ENCODE data around the gene POM121L12. TPM values are rescaled to one million over a fixed set of nuclear protein-coding genes. Genes with fewer than 3 reads are reported as not detected.

Gene POM121L12
- total RNA-seq, 4 donors from 2014 or later, result not detected

- no peaks in the 10 kb centered on the region for H3K4me1 ChIP-seq
- no peak overlapping the region for H3K4me3 ChIP-seq
- 69 to 84% methylated on average over 2 of the region's 2 CpGs for WGBS, 2 donors (ENCODE audit: low coverage in 1 of 2)
- no peak overlapping the region for H3K27ac ChIP-seq
- peaks cover 0 to 6% (median 0%) of the 10 kb centered on the region in 3 donors for H3K9me3 ChIP-seq
- no peaks in the 10 kb centered on the region for H3K27me3 ChIP-seq
- ATAC-seq, result no peak
- H3K36me3 ChIP-seq, result no peaks in the 10 kb centered on the region
- no peak for TF ChIP-seq POLR2AphosphoS5 (IDR thresholded peaks at IDR 0.05)
- TF ChIP-seq POLR2A (IDR thresholded peaks at IDR 0.05), result no peak
- TF ChIP-seq CTCF (IDR thresholded peaks at IDR 0.05), result no peak
- TF ChIP-seq EP300 (IDR thresholded peaks at IDR 0.05), result no peak
Observed at GRCh38 chr7:53068673-53069072, 33.2 kb downstream of the POM121L12 start.

- H3K9me3 ChIP-seq, result peaks cover 0 to 2% (median 0%) of the 10 kb centered on the region in 3 donors
- ATAC-seq, result no peak
- H3K27me3 ChIP-seq, result no peaks in the 10 kb centered on the region
- TF ChIP-seq POLR2A (IDR thresholded peaks at IDR 0.05), result no peak
- H3K4me1 ChIP-seq, result no peaks in the 10 kb centered on the region
- no peaks in the 10 kb centered on the region for H3K36me3 ChIP-seq
- no peak overlapping the region for H3K27ac ChIP-seq
- WGBS, 2 donors (ENCODE audit: low coverage in 1 of 2), result 81 to 100% methylated on average over 2 of the region's 2 CpGs
- H3K4me3 ChIP-seq, result no peak overlapping the region
Observed at GRCh38 chr7:53070883-53071282, 35.5 kb downstream of the POM121L12 start.

All from gastroesophageal sphincter (tissue), 4 donors.